ENCODE data around the gene PRDX6.

PRDX6 gene

GRCh38 chr1:173436841-173437428, 40.2 kb upstream of the PRDX6 start:
- no peak for TF ChIP-seq CTCF (IDR thresholded peaks at IDR 0.05)

GRCh38 chr1:173438675-173439074, 38.5 kb upstream of the PRDX6 start:
- no peak for TF ChIP-seq CTCF (IDR thresholded peaks at IDR 0.05)

- TF ChIP-seq CTCF (IDR thresholded peaks at IDR 0.05), result no peak
Measured at GRCh38 chr1:173440430-173440829, 36.7 kb upstream of the PRDX6 start.

- TF ChIP-seq CTCF (IDR thresholded peaks at IDR 0.05), result no peak
Measured at GRCh38 chr1:173444757-173445156, 32.4 kb upstream of the PRDX6 start.

- no peak for TF ChIP-seq CTCF (IDR thresholded peaks at IDR 0.05)
Measured at GRCh38 chr1:173445164-173445563, 32.0 kb upstream of the PRDX6 start.

- TF ChIP-seq CTCF (IDR thresholded peaks at IDR 0.05), result no peak
Measured at GRCh38 chr1:173445656-173446055, 31.5 kb upstream of the PRDX6 start.

- no peak for TF ChIP-seq CTCF (IDR thresholded peaks at IDR 0.05)
Measured at GRCh38 chr1:173447224-173447623, 29.9 kb upstream of the PRDX6 start.

GRCh38 chr1:173448945-173449344, 28.2 kb upstream of the PRDX6 start:
- TF ChIP-seq CTCF (IDR thresholded peaks at IDR 0.05), result no peak

Measured in LNCAP (cell line).